Endothelial cell of umbilical vein (primary cell): ENCODE data around the gene COQ9. TPM values are rescaled to one million over a fixed set of nuclear protein-coding genes. Genes with fewer than 3 reads are reported as not detected.

ENCODE experiments used
- BruUV-seq: library from RNA; stranded (reverse); fragments of 400-500 nt; replicated peaks from 2 replicates; lab custom pipeline; 2021; lab: Mats Ljungman, UMichigan
- CTCF ChIA-PET: fragments of 300-600, 350-600 bp; sonication (Branson Sonifier 250); formaldehyde crosslinking; loops from one replicate; lab custom pipeline; 2021; ENCODE audit warnings: antibody characterized with exemption, inconsistent platforms; lab: Charles Lee
- POLR2A ChIA-PET: fragments of 300-600, 350-600 bp; sonication (Branson Sonifier 250); formaldehyde crosslinking; loops from one replicate; lab custom pipeline; 2021; ENCODE audit warnings: antibody characterized with exemption, inconsistent platforms; lab: Charles Lee
- DNase-seq: peaks from one replicate; pipeline ENCODE4 v3.0.0-alpha.2; 2011; ENCODE audit warnings: low read depth, low spot score
- FAIRE-seq: peaks from 2 replicates; lab custom pipeline; 2011; peaks lifted over from hg19 to GRCh38; lab: Jason Lieb, UNC
- H2AFZ ChIP-seq: 2 replicates; pipeline ENCODE4 v1.6.0; 2012; ENCODE audit warnings: low read depth, low read length, control low read depth, inconsistent platforms
- H3K27ac ChIP-seq: 2 replicates; pipeline ENCODE4 v1.5.1; 2011; ENCODE audit warnings: low read depth, mild to moderate bottlenecking, control low read depth, low read length, moderate library complexity; ENCODE audit not compliant: insufficient read depth
- H3K27me3 ChIP-seq, 2 experiments: 2 replicates each; pipeline versions ENCODE4 v1.6.0 to v1.6.1; 2011; ENCODE audit warnings: low read length in 2 of 2, mixed read lengths in 1 of 2; ENCODE audit not compliant: control insufficient read depth in 2 of 2, insufficient read depth in 2 of 2
- H3K36me3 ChIP-seq, 2 experiments: 2 replicates in 1 of 2; 3 replicates in 1 of 2; pipeline ENCODE4 v1.5.1; 2011; ENCODE audit warnings: low read length in 2 of 2, mild to moderate bottlenecking in 1 of 2, moderate library complexity in 1 of 2; ENCODE audit not compliant: control insufficient read depth in 2 of 2, insufficient read depth in 2 of 2; ENCODE audit errors: extremely low read depth in 1 of 2
- H3K4me1 ChIP-seq: 3 replicates; pipeline ENCODE4 v1.5.1; 2011; ENCODE audit warnings: mild to moderate bottlenecking, low read length; ENCODE audit not compliant: control insufficient read depth, insufficient read depth; ENCODE audit errors: extremely low read depth
- H3K4me2 ChIP-seq: 2 replicates; pipeline ENCODE4 v1.6.1; 2011; ENCODE audit warnings: low read length, control low read depth, mixed read lengths; ENCODE audit not compliant: insufficient read depth
- H3K4me3 ChIP-seq, 3 experiments: fragments of 200-600 bp in 1 of 3; sonication (generic), shearing (Covaris generic) in 1 of 3; replicated peaks in 1 of 3; 2 replicates each; pipeline ENCODE4 v1.5.1; 2011 to 2016; ENCODE audit warnings: control low read depth in 3 of 3, low read length in 3 of 3, mild to moderate bottlenecking in 2 of 3, inconsistent platforms in 1 of 3, low read depth in 1 of 3, moderate library complexity in 1 of 3; ENCODE audit not compliant: insufficient read depth in 1 of 3
- H3K79me2 ChIP-seq: 2 replicates; pipeline ENCODE4 v1.6.0; 2012; ENCODE audit warnings: low read length, inconsistent platforms; ENCODE audit not compliant: control insufficient read depth, insufficient read depth
- H3K9ac ChIP-seq: replicated peaks from 2 replicates; pipeline ENCODE3; 2011; ENCODE audit warnings: low read length, control low read depth; ENCODE audit not compliant: insufficient read depth; ENCODE audit errors: extremely low read depth
- H3K9me1 ChIP-seq: replicated peaks from 3 replicates; pipeline ENCODE4 v1.6.0; 2011; ENCODE audit warnings: mild to moderate bottlenecking, low read length; ENCODE audit not compliant: control insufficient read depth, insufficient read depth; ENCODE audit errors: extremely low read depth
- H3K9me3 ChIP-seq: replicated peaks from 2 replicates; pipeline ENCODE4 v1.5.1; 2012; ENCODE audit warnings: low read length, inconsistent platforms; ENCODE audit not compliant: control insufficient read depth, insufficient read depth
- H4K20me1 ChIP-seq: replicated peaks from 2 replicates; pipeline ENCODE3; 2011; ENCODE audit warnings: mild to moderate bottlenecking, low read length; ENCODE audit not compliant: control insufficient read depth, insufficient read depth; ENCODE audit errors: extremely low read depth
- CTCF ChIP-seq, 2 donors: IDR thresholded peaks; 1 replicate in 1 of 2; 2 replicates in 1 of 2; pipeline ENCODE4 v1.5.1; 2011; ENCODE audit warnings: low read length in 2 of 2, mild to moderate bottlenecking in 2 of 2, moderate library complexity in 2 of 2, control low read depth in 1 of 2, inconsistent platforms in 1 of 2, low read depth in 1 of 2; ENCODE audit not compliant: insufficient read depth in 1 of 2; ENCODE audit errors: extremely low read depth in 1 of 2
- EZH2 ChIP-seq: IDR thresholded peaks from 2 replicates; pipeline ENCODE4 v1.6.1; 2012; ENCODE audit warnings: borderline replicate concordance, low read depth, mild to moderate bottlenecking, moderate library complexity, low read length, inconsistent platforms; ENCODE audit not compliant: severe bottlenecking
- FOS ChIP-seq: IDR thresholded peaks from 2 replicates; pipeline ENCODE4 v1.6.1; 2011; ENCODE audit warnings: mild to moderate bottlenecking, low read length, moderate library complexity, borderline replicate concordance; ENCODE audit not compliant: insufficient read depth
- GATA2 ChIP-seq: IDR thresholded peaks from 2 replicates; pipeline ENCODE4 v1.7.0; 2011; ENCODE audit warnings: low read depth, mild to moderate bottlenecking, moderate library complexity, mixed read lengths, low read length; ENCODE audit not compliant: insufficient read length, insufficient read depth
- JUN ChIP-seq: IDR thresholded peaks from 2 replicates; pipeline ENCODE4 v1.6.1; 2011; ENCODE audit warnings: borderline replicate concordance, low read depth; ENCODE audit not compliant: insufficient read length, insufficient read depth
- MAX ChIP-seq: IDR thresholded peaks from 2 replicates; pipeline ENCODE4 v1.6.1; 2011; ENCODE audit not compliant: insufficient read depth, insufficient read length
- MYC ChIP-seq: IDR thresholded peaks from one replicate; pipeline ENCODE4 v1.6.1; 2011; ENCODE audit warnings: mild to moderate bottlenecking, low read depth, low read length
- POLR2A ChIP-seq: IDR thresholded peaks from 2 replicates; pipeline ENCODE4 v1.6.1; 2012; ENCODE audit warnings: low read depth, mild to moderate bottlenecking, control low read depth, low read length
- POLR2AphosphoS5 ChIP-seq: IDR thresholded peaks from 2 replicates; pipeline ENCODE4 v1.6.1; 2012; ENCODE audit warnings: low read depth, mild to moderate bottlenecking, control low read depth, low read length, moderate library complexity; ENCODE audit not compliant: insufficient read depth
- dilution Hi-C: fragments of 300-500 bp; cut with MboI; formaldehyde crosslinking; loops from one replicate; pipeline ENCODE4 v1.15.0; 2019; ENCODE audit warnings: low sequenced_read_pairs; ENCODE audit not compliant: extremely low pct_ligation_motif_present
- intact Hi-C: fragments of 100-400 bp; cut with micrococcal nuclease; formaldehyde crosslinking; loops from one replicate; pipeline ENCODE4 v1.10.0; 2022
- polyA plus RNA-seq, 4 experiments: library from polyadenylated mRNA; depleted of rRNA in 3 of 4; stranded (reverse) in 3 of 4; unstranded in 1 of 4; fragments of >200 nt; gene quantifications; 2 replicates each; pipeline versions ENCODE4 v1.2.1 to v1.2.3, GENCODE V29; 2011 to 2012; ENCODE audit warnings: missing spikeins in 1 of 4
- total RNA-seq: library from RNA; stranded (reverse); gene quantifications from 2 replicates; pipeline ENCODE4 v1.2.3, GENCODE V29; 2021

Gene COQ9
- total and polyA plus RNA-seq, 2 donors (not counting 3 experiments of a cell fraction or from before 2014, with no cell fraction given), result 42.5 to 78.3 TPM

- H3K36me3 ChIP-seq, result peaks cover 13 to 58% of the 10 kb centered on the region in 2 experiments
- H3K27me3 ChIP-seq, result no peaks in the 10 kb centered on the region
- H3K27ac ChIP-seq, result no peak overlapping the region
- no peak for DNase-seq
- BruUV-seq, result no TSS peak
- H3K9ac ChIP-seq, result no peak overlapping the region
- intact Hi-C loops (loop anchor here (10.0 kb wide), 1 partner anchor 175 kb away; no protein-coding TSS in a partner anchor), dilution Hi-C loops (no loop called here)
- FAIRE-seq, result no peak
- no peaks in the 10 kb centered on the region for H4K20me1 ChIP-seq
- H3K9me1 ChIP-seq, result no peaks in the 10 kb centered on the region
- TF ChIP-seq POLR2A, result no peak
- no peak overlapping the region for H3K4me2 ChIP-seq
- ChIA-PET POLR2A (no interaction called here), CTCF (interaction anchor here (1.3 to 3.5 kb wide), 3 partner anchors 8 to 49 kb away, joined by 3 to 17 read pairs (median 10); partner anchors contain the start of gene POLR2C)
- peaks cover 1% of the 10 kb centered on the region for H3K79me2 ChIP-seq
- no peak overlapping the region for H2AFZ ChIP-seq
- no peaks in the 10 kb centered on the region for H3K9me3 ChIP-seq
- H3K4me3 ChIP-seq, result no peak overlapping the region
- H3K4me1 ChIP-seq, result peaks cover 5% of the 10 kb centered on the region
Observed at GRCh38 chr16:57469917-57470470, 22.7 kb downstream of the COQ9 start.

- Histone ChIP-seq H4K20me1 (no peaks in the 10 kb centered on the region), H2AFZ (no peak overlapping the region), H3K4me2 (no peak overlapping the region), H3K4me1 (peaks cover 9% of the 10 kb centered on the region), H3K9ac (no peak overlapping the region), H3K79me2 (no peaks in the 10 kb centered on the region), H3K4me3 (no peak overlapping the region), H3K9me1 (no peaks in the 10 kb centered on the region), H3K27ac (no peak overlapping the region), H3K9me3 (no peaks in the 10 kb centered on the region), H3K36me3 (peaks cover 13 to 58% of the 10 kb centered on the region in 2 experiments), H3K27me3 (no peaks in the 10 kb centered on the region)
- POLR2A ChIA-PET, result no interaction called here
- dilution Hi-C loops (no loop called here), intact Hi-C loops (loop anchor here (10.0 kb wide), 1 partner anchor 174 kb away; no protein-coding TSS in a partner anchor)
- DNase-seq (peak; percentile 38), FAIRE-seq (peak; percentile 90)
- CTCF ChIA-PET, result interaction anchor here (1.3 to 3.5 kb wide), 3 partner anchors 8 to 48 kb away, joined by 3 to 17 read pairs (median 10); partner anchors contain the start of gene POLR2C
- TF ChIP-seq FOS, result no peak
- TF ChIP-seq EZH2, result no peak
- no peak for TF ChIP-seq POLR2AphosphoS5
- no peak for TF ChIP-seq MAX
- no peak for TF ChIP-seq POLR2A
- no peak for TF ChIP-seq GATA2
- TF ChIP-seq CTCF (IDR thresholded peaks at IDR 0.05; ENCODE audit: extremely low read depth in 1 of 2, insufficient read depth in 1 of 2, low read depth in 1 of 2, low read length in 2 of 2), result no peak
- TF ChIP-seq JUN, result no peak
- no peak for TF ChIP-seq MYC
- BruUV-seq, result no TSS peak
Observed at GRCh38 chr16:57470711-57471110, 23.4 kb downstream of the COQ9 start.
